KOPT-K1 (cell line): ENCODE data around the gene PTPN14.

Source experiments
- H3K27ac ChIP-seq: fragments of 200-600 bp; sonication (generic); 2 replicates; pipeline ENCODE4 v1.5.1; 2016; ENCODE audit warnings: antibody characterized with exemption, mild to moderate bottlenecking, low read depth, low read length; ENCODE audit not compliant: poor library complexity, severe bottlenecking
- H3K36me3 ChIP-seq: fragments of 200-600 bp; sonication (generic); 2 replicates; pipeline ENCODE4 v1.5.1; 2017; ENCODE audit warnings: antibody characterized with exemption, mild to moderate bottlenecking, low read length, moderate library complexity; ENCODE audit not compliant: insufficient read depth
- H3K9me3 ChIP-seq: fragments of 200-600 bp; sonication (generic); 2 replicates; pipeline ENCODE4 v1.5.1; 2017; ENCODE audit warnings: antibody characterized with exemption, low read length, mild to moderate bottlenecking; ENCODE audit not compliant: insufficient read depth, poor library complexity, severe bottlenecking

PTPN14 gene

DNA sequence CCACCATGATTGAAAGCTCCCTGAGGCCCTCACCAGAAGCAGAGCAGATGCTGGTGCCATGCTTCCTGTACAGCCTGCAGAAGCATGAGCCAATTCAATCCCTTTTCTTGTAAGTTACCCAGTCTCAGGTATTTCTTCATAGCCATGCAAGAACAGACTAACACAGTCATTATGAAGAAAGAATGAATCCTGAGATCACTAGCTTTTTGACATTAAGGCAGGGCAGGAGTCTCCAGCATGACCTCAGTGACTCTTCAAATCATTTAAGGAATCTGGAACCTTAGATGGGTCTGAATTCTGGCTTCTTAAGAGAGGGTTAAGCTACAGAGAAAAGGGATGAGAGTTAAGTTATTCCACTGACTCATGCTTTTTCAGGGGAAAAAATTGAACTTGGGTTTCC, 79.0 kb downstream of the PTPN14 start:
- Histone ChIP-seq H3K27ac (no peak overlapping the region), H3K36me3 (no peaks in the 10 kb centered on the region), H3K9me3 (no peaks in the 10 kb centered on the region)

DNA sequence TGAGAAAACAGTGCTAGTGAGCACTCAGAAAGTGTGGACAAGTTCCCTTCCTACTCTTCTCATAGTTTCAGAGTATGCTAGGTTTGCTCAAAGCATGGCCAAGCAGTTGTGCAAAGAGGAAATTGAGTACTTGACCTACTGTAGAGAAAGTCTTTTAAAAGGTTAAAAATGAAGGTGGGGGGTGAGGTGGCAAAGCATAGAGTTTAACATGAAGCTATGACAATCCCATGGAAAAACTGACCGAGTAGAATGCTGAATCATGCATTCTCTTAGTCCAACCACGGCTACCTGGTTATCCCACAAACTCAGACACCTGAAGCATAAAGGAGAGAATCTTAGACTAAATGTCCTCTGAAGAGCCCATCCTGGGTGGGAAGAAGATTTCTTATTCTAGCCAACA, 79.9 kb downstream of the PTPN14 start:
- H3K36me3 ChIP-seq: no peaks in the 10 kb centered on the region

DNA sequence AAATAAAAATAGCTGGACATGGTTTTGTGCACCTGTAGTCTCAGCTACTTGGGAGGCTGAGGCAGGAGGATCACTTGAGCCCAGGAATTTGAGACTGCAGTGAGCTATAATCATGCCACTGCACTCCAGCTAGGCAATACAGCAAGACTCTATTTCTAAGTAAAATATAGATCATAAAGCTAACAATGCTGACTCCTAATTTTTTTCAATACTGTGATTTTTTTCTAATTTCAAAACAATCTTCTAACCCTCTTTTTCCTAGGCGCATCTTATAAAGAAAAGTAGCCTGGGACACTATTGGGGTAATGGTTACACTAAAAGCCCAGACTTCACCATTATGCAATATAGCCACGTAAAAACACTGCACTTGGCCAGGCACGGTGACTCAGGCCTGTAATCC, 81.3 kb downstream of the PTPN14 start:
- no peaks in the 10 kb centered on the region for H3K9me3 ChIP-seq
- H3K36me3 ChIP-seq: no peaks in the 10 kb centered on the region
- H3K27ac ChIP-seq: no peak overlapping the region

More for the DNA sequence above, 79.9 kb downstream of the PTPN14 start:
- no peaks in the 10 kb centered on the region for H3K9me3 ChIP-seq
- no peak overlapping the region for H3K27ac ChIP-seq

DNA sequence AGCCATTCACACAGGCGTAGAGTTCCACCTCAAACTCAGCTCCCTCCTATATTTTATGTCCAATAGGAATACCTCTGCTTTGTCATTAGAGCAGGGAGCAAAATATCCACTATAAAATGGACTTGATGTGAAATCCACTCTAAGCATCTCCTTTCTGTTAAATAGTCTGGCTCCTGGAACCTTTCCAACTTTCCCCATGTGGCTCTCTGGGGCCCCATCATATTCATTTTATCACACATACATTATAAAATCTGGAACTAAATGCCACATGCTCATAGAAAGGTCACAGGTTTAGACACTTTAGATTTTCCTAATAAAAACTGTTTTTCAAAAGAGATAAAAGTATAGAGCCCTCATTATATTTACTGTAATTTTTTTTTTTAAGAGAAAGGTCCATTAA, 82.1 kb downstream of the PTPN14 start:
- Histone ChIP-seq H3K9me3 (no peaks in the 10 kb centered on the region), H3K27ac (no peak overlapping the region), H3K36me3 (no peaks in the 10 kb centered on the region)

DNA sequence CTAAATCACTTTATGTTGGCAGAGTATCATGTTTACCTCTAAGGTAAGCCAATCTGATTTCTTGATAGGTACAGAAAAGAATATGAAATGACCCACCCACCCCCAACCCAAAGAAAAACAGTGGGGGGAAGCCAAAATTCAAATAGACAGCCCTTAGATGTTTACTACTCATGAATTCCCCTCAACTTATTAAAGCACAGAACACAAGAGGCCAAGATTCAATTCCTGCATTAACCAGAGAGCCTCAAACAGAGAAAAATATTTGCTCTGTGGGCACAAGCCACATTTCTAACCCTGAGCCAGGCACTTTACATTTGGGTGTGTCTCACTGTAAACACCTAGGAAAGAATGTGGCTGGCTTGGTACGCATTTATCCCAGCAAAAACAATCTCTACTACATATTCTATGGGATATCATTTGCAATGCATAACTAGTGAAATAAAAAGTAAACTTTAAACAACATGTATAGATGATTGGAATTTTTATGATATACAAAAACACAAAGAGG, 84.3 kb downstream of the PTPN14 start:
- Histone ChIP-seq H3K27ac (no peak overlapping the region), H3K9me3 (no peaks in the 10 kb centered on the region), H3K36me3 (no peaks in the 10 kb centered on the region)

DNA sequence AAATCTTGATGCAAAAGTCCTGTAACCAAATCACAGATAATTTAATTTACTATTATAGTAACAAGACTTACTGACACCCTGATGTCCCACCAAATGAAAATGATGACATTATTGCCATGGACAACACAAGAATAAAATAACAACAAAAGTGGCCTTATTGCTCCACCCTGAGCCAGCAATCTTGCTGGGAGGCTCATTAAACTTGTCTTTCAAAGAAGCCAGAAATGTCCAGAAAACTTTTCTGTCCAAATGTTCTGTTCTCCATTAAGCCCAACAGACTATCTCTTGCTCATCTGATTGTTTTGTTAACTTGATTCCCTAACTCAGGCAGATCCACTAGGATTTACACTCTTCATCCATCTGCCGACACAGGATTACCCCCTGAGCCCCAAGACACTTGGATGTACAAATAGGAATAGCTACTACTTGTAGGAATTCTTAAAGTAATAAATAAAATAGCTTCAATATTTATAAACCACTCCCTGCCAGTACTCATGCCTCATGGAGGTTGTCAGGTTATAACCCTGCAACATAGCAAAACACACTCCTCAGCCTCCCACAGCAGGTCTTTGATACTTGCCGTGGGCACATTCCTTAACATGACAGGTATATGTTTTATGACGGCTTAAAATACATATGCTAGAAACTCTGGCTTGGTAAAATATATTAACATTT, 84.9 kb downstream of the PTPN14 start:
- H3K9me3 ChIP-seq: no peaks in the 10 kb centered on the region
- H3K36me3 ChIP-seq: no peaks in the 10 kb centered on the region
- H3K27ac ChIP-seq: no peak overlapping the region

DNA sequence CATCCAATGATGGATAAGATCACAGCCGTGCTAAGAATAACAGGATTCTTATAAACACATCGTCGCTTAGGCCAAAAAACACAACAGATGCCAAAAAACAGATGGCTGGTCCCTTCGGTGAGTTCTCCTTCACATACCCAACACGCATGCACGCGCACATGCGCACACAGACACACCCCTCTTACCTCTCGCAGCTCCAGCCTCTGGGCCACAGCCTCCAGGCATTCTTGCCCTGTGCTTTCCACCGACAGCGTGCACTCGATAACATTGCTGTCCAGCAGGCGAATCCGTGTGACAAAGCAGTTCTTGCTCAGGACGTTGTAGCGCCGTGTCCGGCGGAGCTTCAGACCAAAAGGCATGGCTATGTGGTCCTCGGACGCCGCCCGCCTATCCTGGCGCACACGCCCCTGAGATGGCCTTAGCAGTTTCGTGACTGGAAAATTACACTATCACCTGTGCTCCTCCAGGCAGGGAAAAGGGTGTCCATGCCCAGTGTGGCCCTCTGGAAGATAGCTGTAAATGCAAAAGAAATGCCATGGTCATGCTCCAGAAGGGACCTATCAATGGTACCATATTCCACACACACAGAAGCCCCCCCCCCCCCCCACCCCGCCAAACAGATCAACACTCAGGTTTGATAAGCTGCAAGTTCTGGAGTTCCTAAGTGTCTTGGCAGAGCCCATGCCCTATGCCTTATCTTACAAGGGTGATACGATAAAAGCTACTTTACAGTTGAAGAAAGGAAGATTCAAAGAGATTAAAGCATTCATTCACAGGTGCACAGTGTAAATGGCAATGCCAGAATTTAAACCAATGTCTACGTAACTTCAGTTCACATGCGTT, 86.7 kb downstream of the PTPN14 start:
- Histone ChIP-seq H3K36me3 (no peaks in the 10 kb centered on the region), H3K9me3 (no peaks in the 10 kb centered on the region), H3K27ac (no peak overlapping the region)

DNA sequence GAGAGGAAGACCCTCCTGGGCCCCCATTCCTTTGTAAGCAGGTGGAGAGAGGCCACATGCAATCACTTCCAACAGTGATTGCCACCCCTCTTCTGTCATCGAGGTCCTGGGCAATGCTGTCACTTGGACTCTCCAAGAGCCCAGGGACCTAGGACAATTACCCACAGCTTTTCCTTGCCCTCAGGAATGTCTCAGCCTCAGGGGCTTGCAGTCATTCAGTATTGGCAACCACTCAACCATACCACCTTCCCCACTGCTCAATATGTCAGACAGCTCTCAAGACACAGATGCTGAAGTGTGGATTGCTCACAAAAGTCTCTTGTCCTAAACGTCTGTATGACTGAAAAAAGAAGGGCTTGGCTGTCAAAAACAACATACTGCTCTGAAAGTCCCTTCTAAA, 87.8 kb downstream of the PTPN14 start:
- H3K27ac ChIP-seq: no peak overlapping the region
- H3K36me3 ChIP-seq: no peaks in the 10 kb centered on the region
- no peaks in the 10 kb centered on the region for H3K9me3 ChIP-seq

DNA sequence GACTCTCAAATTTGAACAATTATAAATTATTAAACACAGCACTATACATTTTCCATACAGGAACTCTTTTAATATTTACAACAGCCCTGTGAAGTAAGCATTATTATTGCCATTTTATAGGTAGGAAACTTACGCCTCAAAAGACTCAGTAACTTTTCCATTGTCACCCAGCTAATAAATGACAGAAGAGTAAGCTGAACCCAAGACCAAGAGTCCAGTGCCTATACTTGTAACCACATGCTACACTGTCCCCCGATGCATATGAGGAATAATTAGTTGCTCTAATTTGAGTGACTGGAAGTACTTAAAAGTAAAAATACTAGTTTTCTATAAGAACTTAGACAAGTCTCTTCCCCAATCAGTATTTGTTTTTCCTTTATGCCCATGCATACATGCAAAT, 88.5 kb downstream of the PTPN14 start:
- H3K36me3 ChIP-seq: no peaks in the 10 kb centered on the region
- no peaks in the 10 kb centered on the region for H3K9me3 ChIP-seq
- no peak overlapping the region for H3K27ac ChIP-seq

DNA sequence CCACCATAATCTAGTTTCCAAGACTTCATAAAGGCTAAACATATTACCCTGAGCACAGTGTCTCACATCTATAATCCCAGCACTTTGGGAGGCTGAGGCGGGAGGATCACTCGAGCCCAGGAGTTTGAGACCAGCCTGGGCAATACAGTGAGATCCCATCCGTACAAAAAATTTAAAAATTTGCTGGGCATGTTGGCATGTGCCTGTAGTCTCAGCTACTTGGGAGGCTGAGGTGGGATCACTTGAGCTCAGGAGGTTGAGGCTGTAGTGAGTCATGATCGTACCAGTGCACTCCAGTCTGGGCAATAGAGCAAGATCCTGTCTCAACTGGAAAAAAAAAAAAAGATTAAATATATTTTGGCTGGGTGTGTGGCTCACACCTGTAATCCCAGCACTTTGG, 90.1 kb downstream of the PTPN14 start:
- H3K27ac ChIP-seq: no peak overlapping the region
- no peaks in the 10 kb centered on the region for H3K9me3 ChIP-seq
- H3K36me3 ChIP-seq: no peaks in the 10 kb centered on the region

DNA sequence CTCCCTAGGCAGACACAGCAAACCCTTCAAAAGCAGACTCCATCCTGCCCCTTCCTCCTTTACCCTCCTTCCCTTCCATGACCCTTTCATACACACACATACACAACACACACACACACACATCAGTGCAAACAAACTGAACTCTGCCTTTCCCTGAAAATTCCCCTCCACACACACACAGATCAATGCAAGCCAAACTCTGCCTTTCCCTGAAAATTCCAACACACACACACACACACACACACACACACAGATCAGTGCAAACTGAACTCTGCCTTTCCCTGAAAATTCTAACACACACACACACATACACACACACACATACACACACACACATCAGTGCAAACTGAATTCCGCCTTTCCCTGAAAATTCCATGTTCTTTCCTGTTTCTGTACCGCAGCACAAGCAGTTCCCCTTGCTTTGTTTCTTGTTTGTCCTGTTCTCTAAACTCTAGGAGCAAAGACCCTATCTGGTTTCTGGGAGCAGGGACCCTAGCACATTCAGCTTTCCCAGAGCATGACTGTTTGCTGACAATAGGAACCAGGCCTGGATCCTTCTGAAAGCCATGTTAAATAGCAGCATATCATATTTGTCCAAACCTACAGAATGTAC, 91.0 kb downstream of the PTPN14 start:
- Histone ChIP-seq H3K27ac (no peak overlapping the region), H3K9me3 (no peaks in the 10 kb centered on the region), H3K36me3 (no peaks in the 10 kb centered on the region)

DNA sequence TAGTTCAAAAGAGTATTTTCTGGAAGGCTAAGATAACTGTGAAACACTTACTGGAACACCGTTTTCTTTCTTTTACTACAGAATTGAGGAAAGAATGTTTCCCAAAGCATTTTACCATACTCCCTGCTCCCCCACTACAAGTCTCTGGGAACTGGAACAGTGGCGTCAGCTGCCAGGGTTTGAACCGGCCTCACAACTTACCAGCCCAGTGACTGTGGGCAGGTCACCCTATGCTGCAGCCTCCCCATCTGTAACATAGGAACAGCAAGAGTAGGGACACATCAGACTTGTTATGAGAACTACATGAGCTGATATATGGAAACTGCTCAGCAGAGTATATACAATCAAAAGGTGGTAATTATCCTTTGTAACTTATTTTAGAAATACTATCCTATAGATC, 91.5 kb downstream of the PTPN14 start:
- Histone ChIP-seq H3K36me3 (no peaks in the 10 kb centered on the region), H3K9me3 (no peaks in the 10 kb centered on the region), H3K27ac (no peak overlapping the region)

DNA sequence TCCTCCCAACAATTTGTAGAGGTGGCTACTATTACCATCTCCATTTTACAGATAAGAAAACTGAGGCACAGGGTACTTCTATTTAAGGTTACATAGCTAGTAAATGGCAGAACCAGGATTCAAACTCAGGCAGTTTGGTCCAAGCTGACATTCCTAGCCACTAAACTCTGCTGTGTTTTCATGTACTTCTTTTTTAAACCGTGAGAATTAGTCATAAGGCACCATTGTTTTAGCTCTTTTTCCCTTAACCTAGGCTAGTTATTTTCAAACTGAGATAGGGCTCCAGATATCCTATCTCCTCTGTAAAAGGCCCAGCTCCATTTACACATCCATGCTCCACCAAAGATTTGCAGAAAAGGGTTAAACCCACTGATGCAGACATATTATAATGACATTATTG, 92.9 kb downstream of the PTPN14 start:
- Histone ChIP-seq H3K27ac (no peak overlapping the region), H3K36me3 (no peaks in the 10 kb centered on the region), H3K9me3 (no peaks in the 10 kb centered on the region)

DNA sequence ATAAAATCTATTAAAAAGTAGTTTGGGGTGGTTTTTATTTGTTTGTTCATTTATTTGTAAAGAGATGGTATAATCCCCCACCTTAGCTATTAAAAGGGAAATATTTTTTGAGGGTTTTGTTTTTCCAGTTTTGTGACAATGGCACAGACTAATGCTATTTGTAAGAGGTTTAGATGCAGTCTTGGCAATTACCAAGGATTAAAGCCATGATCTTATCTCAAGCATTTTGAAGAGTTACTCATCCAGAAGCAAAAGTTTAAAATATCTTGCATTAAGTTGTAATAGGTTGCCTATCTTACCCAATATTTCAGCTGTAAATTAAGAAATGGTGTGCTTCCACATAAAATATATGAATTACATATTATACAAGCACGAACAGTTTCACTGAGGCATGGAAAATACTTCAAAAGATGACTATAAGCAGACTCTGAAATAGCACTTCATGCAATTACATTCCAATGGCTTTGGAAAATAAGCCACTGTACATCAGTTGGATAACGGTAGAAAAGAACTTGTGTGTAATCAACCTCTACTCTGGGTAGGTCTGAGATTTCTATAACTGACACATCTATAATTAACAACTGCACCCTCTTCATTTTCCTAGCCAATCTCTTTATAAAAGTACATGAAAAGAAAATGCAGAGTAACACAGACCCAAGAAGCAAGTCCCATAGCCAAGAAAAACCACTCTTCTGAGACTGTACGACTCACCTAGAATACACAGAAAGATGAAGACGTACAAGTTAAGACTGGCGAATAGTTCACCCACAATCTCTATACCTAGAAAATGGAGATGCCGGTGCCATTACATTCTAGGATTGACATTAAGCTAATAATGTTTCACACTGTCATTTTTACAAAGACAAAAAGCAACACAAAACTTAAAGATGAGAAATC, 95.2 kb downstream of the PTPN14 start:
- Histone ChIP-seq H3K36me3 (no peaks in the 10 kb centered on the region), H3K27ac (no peak overlapping the region), H3K9me3 (no peaks in the 10 kb centered on the region)

DNA sequence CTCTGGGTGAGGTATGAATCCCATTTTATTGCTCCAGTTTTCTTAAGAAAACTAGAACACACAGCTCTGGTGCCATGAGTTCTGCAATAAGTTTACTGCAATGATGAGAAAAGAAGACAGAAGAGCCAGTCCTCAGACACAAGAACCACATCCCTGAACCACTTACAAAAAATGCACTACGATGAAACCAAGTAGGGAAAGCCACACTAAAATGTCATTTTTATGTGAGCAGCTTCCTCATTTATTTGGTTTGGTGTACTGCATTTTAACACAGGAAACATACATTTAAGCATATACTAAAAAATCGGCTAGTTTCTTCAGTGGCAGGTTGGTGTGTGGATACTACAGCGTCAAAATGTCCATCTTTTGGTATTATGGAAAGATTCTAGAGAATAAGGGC, 95.9 kb downstream of the PTPN14 start:
- Histone ChIP-seq H3K27ac (no peak overlapping the region), H3K9me3 (no peaks in the 10 kb centered on the region), H3K36me3 (no peaks in the 10 kb centered on the region)
